ENCODE measurements around the gene DNASE2.
A peak's percentile ranks its signal among the peaks of the same experiment; 100 is the strongest.

The DNASE2 gene

DNA sequence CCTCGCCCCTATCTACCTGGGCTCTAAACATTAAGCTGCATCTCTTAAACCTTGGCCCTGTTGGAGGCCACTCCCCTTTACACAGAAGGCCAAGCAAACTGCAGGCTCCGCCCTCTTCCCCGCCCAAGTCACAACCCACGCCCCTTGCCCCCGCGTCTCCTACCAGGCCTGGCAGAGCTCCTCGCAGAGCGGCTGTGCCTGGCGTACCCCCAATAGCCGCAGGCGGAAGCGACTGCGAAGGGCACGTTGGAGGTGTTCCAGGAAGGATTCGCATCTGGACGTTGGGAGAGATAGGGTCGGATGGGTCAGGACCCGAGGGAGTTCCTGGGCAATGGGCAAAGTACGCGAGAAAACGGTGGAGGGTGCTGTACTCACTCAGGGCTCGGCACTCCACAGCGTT is 52.8 kb downstream of the DNASE2 start:
- no peak for DNase-seq

DNA sequence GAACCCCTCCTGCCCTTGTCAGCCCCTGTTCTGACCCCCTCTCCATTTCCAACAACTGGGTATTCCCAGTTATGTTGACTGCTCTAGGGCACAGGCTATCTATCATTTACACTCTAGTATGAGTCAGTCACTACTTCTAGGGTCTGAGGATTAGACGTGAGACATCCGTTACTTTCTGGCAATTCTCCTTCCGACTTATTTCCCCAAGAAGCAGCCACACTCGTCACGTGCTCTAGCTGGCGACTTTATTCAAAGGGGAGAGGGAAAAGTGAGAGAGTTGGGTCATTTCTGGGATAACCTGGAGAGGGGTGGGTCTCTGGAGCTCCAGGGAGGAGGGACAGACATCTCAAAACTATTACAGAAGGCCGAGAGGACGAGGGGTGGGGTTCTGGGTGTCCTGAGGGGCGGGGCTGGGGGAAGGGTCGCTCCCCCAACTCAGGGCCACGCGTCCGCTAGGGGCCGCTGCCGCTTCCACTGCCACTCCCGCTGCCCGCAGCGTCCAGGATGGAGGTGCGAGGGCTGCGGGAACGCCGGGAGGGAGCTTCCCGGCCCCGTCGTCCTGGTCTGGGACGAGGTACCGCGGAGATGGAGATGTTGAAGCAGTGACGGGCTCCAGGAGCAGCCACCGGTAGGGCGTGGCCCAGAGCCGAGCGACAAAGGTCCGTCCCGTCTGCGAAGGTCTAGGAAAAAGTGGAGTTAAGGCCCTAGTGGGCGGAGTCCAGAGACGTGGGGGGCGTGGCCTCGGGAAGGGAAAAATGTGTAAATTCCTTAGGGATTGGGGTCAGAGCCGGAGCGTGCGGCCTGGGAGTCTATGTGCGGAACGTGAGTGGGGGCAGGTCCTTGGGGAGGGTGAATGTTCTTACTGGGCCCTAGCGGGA is 55.8 kb downstream of the DNASE2 start:
- peak; percentile 25 for DNase-seq
